ENCODE measurements around the gene DRP2. TPM values are rescaled to one million over a fixed set of nuclear protein-coding genes. Genes with fewer than 3 reads are reported as not detected.
"Not testable (repeated sequence)": the region's sequence is repeated elsewhere in the genome, so short reads cannot be mapped to it uniquely, and the experiment has no call there.

The DRP2 gene, protein sequence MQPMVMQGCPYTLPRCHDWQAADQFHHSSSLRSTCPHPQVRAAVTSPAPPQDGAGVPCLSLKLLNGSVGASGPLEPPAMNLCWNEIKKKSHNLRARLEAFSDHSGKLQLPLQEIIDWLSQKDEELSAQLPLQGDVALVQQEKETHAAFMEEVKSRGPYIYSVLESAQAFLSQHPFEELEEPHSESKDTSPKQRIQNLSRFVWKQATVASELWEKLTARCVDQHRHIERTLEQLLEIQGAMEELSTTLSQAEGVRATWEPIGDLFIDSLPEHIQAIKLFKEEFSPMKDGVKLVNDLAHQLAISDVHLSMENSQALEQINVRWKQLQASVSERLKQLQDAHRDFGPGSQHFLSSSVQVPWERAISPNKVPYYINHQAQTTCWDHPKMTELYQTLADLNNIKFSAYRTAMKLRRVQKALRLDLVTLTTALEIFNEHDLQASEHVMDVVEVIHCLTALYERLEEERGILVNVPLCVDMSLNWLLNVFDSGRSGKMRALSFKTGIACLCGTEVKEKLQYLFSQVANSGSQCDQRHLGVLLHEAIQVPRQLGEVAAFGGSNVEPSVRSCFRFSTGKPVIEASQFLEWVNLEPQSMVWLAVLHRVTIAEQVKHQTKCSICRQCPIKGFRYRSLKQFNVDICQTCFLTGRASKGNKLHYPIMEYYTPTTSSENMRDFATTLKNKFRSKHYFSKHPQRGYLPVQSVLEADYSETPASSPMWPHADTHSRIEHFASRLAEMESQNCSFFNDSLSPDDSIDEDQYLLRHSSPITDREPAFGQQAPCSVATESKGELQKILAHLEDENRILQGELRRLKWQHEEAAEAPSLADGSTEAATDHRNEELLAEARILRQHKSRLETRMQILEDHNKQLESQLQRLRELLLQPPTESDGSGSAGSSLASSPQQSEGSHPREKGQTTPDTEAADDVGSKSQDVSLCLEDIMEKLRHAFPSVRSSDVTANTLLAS
- 1.6 TPM for total RNA-seq (ENCODE audit: unreplicated experiment)
- long read RNA-seq, result 0 reads

- Mint-ChIP-seq H3K27ac (ENCODE audit: unreplicated experiment) (peak within 1 kb of the TSS; percentile 95), H3K4me1 (ENCODE audit: unreplicated experiment) (peaks cover 20% of the 10 kb centered on the region), H3K27me3 (ENCODE audit: unreplicated experiment) (peaks cover 1% of the 10 kb centered on the region), H3K9me3 (ENCODE audit: unreplicated experiment) (no peaks in the 10 kb centered on the region), H3K36me3 (ENCODE audit: low read depth, unreplicated experiment) (no peaks in the 10 kb centered on the region), H3K4me3 (ENCODE audit: unreplicated experiment) (no peak within 1 kb of the TSS)
- no peak for TF ChIP-seq CTCF (IDR thresholded peaks at IDR 0.05; ENCODE audit: unreplicated experiment)
- DNase-seq (ENCODE audit: low spot score), result no peak
Observed at GRCh38 chrX:101219116-101219863, at the start of gene DRP2. TSS of gene DRP2 (plus strand) at chrX:101219786. CDS start at chrX:101231648, 11,862 bp downstream.

DNA sequence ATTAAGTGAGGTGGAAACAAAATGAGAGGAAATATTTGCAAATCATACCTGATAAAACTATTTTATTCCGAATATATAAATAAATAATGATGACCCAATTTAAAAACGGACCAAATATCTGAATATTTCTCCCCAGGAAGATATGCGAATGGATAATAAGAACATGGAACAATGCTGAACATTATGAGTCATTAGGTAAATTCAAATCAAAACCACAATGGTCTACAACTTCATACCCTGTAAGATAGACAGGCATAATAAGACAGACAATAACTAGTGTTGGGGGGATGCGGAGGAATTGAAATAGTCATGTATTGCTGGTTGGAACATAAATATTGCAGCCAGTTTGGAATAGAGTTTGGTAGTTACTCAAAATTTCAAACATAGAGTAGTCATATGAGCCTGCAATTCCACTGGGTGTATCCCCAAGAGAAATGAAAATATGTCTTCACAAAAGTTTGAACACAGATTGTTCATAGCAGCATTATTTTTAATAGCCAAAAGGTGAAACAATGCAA is 47.6 kb upstream of the DRP2 start:
- H3K36me3 Mint-ChIP-seq (ENCODE audit: low read depth, unreplicated experiment), result no peaks in the 10 kb centered on the region
- no peak overlapping the region for H3K4me3 Mint-ChIP-seq (ENCODE audit: unreplicated experiment)
- no peak for TF ChIP-seq CTCF (IDR thresholded peaks at IDR 0.05; ENCODE audit: unreplicated experiment)
- H3K27me3 Mint-ChIP-seq (ENCODE audit: unreplicated experiment), result no peaks in the 10 kb centered on the region
- no peak overlapping the region for H3K27ac Mint-ChIP-seq (ENCODE audit: unreplicated experiment)
- DNase-seq (ENCODE audit: low spot score), result no peak
- H3K4me1 Mint-ChIP-seq (ENCODE audit: unreplicated experiment), result no peaks in the 10 kb centered on the region
- H3K9me3 Mint-ChIP-seq (ENCODE audit: unreplicated experiment), result no peaks in the 10 kb centered on the region

DNA sequence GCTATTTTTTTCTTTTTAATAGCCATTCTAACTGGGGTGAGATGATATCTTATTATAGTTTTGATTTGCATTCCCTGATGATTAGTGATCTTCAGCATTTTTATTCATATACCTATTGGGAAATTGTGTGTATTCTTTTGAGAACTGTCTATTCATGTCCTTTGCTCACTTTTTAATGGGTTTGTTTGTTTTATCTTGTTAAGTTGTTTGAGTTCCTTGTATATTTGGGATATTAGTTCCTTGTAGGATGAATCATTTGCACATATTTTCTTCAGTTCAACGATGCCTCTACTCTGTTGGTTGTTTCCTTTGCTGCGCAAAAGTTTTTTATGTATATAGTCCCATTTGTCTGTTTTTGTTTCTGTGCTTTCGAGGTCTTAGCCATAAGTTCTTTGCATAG is 43.1 kb upstream of the DRP2 start:
- Mint-ChIP-seq H3K9me3 (ENCODE audit: unreplicated experiment) (no peaks in the 10 kb centered on the region), H3K4me1 (ENCODE audit: unreplicated experiment) (no peaks in the 10 kb centered on the region)

DNA sequence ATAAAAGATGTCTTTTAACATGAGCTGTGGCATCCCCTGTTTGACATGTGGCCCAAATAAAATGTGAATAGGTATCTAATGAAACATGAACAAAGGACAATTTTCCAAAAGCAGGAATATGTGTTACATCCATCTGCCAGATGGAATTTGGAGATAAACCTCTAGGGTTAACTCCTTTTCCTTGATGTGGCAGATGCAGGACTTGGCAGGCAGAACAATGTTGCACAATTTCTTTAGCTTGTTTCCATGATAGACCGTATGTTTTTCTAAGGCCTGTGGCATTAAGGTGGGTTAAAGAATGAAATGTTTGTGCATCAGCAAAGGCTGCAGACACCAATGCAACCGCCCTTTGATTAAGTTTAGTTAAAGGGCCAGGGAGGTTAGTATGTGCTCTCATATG is 34.7 kb upstream of the DRP2 start:
- not testable (repeated sequence) for H3K4me3 Mint-ChIP-seq (ENCODE audit: unreplicated experiment); H3K27ac Mint-ChIP-seq (ENCODE audit: unreplicated experiment); H3K27me3 Mint-ChIP-seq (ENCODE audit: unreplicated experiment); DNase-seq (ENCODE audit: low spot score); H3K9me3 Mint-ChIP-seq (ENCODE audit: unreplicated experiment); H3K4me1 Mint-ChIP-seq (ENCODE audit: unreplicated experiment); H3K36me3 Mint-ChIP-seq (ENCODE audit: low read depth, unreplicated experiment)

More for the DNA sequence above, 43.1 kb upstream of the DRP2 start:
- H3K27ac Mint-ChIP-seq (ENCODE audit: unreplicated experiment), result no peak overlapping the region
- no peaks in the 10 kb centered on the region for H3K27me3 Mint-ChIP-seq (ENCODE audit: unreplicated experiment)
- DNase-seq (ENCODE audit: low spot score), result no peak
- no peak overlapping the region for H3K4me3 Mint-ChIP-seq (ENCODE audit: unreplicated experiment)
- no peak for TF ChIP-seq CTCF (IDR thresholded peaks at IDR 0.05; ENCODE audit: unreplicated experiment)
- H3K36me3 Mint-ChIP-seq (ENCODE audit: low read depth, unreplicated experiment), result no peaks in the 10 kb centered on the region

- not testable (repeated sequence) for H3K4me3 Mint-ChIP-seq (ENCODE audit: unreplicated experiment); H3K9me3 Mint-ChIP-seq (ENCODE audit: unreplicated experiment); H3K36me3 Mint-ChIP-seq (ENCODE audit: low read depth, unreplicated experiment); DNase-seq (ENCODE audit: low spot score); H3K27me3 Mint-ChIP-seq (ENCODE audit: unreplicated experiment); H3K4me1 Mint-ChIP-seq (ENCODE audit: unreplicated experiment); H3K27ac Mint-ChIP-seq (ENCODE audit: unreplicated experiment)
Observed at GRCh38 chrX:101187961-101188360, 31.6 kb upstream of the DRP2 start.

Data from endothelial cell (in vitro differentiated cells).